A673 (cell line): ENCODE data around the gene APOC3.

Source experiments
- CTCF ChIP-seq: fragments of 300-800, 200-600 bp; sonication (generic); conservative IDR thresholded peaks from 2 replicates; pipeline ENCODE4 v1.5.1; 2017; ENCODE audit warnings: low read depth, mild to moderate bottlenecking, antibody characterized with exemption, low read length, moderate library complexity, mixed read lengths
- EZH2 ChIP-seq: fragments of 200-600 bp; sonication (generic); IDR thresholded peaks from 2 replicates; pipeline ENCODE4 v1.6.1; 2017; ENCODE audit warnings: borderline replicate concordance, low read depth, mild to moderate bottlenecking, mixed read lengths, antibody characterized with exemption, low read length; ENCODE audit not compliant: poor library complexity, severe bottlenecking

GRCh38 chr11:116862185-116862584, 32.5 kb downstream of the APOC3 start:
- TF ChIP-seq CTCF: no peak
- TF ChIP-seq EZH2: no peak
